ENCODE results near the gene TLE3.

GRCh38 chr15:69998541-69999391, 99.0 kb downstream of the TLE3 start:
- TF ChIP-seq CTCF (IDR thresholded peaks at IDR 0.05; ENCODE audit: borderline replicate concordance, extremely low read depth, low read length, poor library complexity, severe bottlenecking) (no peak), EZH2 (IDR thresholded peaks at IDR 0.05; ENCODE audit: borderline replicate concordance, low read depth, low read length, severe bottlenecking) (no peak)

Measured in DND-41 (cell line).